ENCODE data around the gene AP3B1. TPM values are rescaled to one million over a fixed set of nuclear protein-coding genes. Genes with fewer than 3 reads are reported as not detected.

AP3B1 gene
- total and polyA plus RNA-seq, 4 donors: 26.4 to 50.4 (median 33.3) TPM

- Histone ChIP-seq H3K36me3 (ENCODE audit: control insufficient read depth in 4 of 4, insufficient read depth in 4 of 4, low read length in 4 of 4) (peaks cover 5 to 16% (median 12%) of the 10 kb centered on the region in 4 donors), H3K4me1 (ENCODE audit: control insufficient read depth in 5 of 5, insufficient read depth in 5 of 5, low read length in 5 of 5) (no peaks in the 10 kb centered on the region), H3K9ac (ENCODE audit: insufficient read depth in 1 of 2, low read length in 2 of 2) (no peak overlapping the region), H3K27ac (ENCODE audit: low read depth in 1 of 2, low read length in 1 of 2) (no peak overlapping the region), H3K4me3 (no peak overlapping the region), H3K27me3 (ENCODE audit: control insufficient read depth in 3 of 3, insufficient read depth in 3 of 3, low read length in 2 of 3) (no peaks in the 10 kb centered on the region), H3K9me3 (ENCODE audit: control insufficient read depth in 4 of 4, insufficient read depth in 3 of 4, low read length in 3 of 4) (no peaks in the 10 kb centered on the region)
- TF ChIP-seq CTCF (IDR thresholded peaks at IDR 0.05; ENCODE audit: control extremely low read depth, extremely low read depth): no peak
- ATAC-seq (ENCODE audit: insufficient read depth, low FRiP score): no peak
- WGBS, 2 donors: 76 to 78% methylated on average over 4 of the region's 4 CpGs
- DNase-seq: no peak
These were observed 191.1 kb downstream of the AP3B1 start for GRCh38 chr5:78103232-78103918.

GRCh38 chr5:78102500-78102899 is 192.0 kb downstream of the AP3B1 start:
- H3K36me3 ChIP-seq (ENCODE audit: control insufficient read depth in 4 of 4, insufficient read depth in 4 of 4, low read length in 4 of 4): peaks cover 5 to 15% (median 13%) of the 10 kb centered on the region in 4 donors
- no peak overlapping the region for H3K27ac ChIP-seq (ENCODE audit: low read depth in 1 of 2, low read length in 1 of 2)
- no peaks in the 10 kb centered on the region for H3K9me3 ChIP-seq (ENCODE audit: control insufficient read depth in 4 of 4, insufficient read depth in 3 of 4, low read length in 3 of 4)
- no peak overlapping the region for H3K9ac ChIP-seq (ENCODE audit: insufficient read depth in 1 of 2, low read length in 2 of 2)
- no peak for ATAC-seq (ENCODE audit: insufficient read depth, low FRiP score)
- no peak for DNase-seq
- no peak overlapping the region for H3K4me3 ChIP-seq
- H3K27me3 ChIP-seq (ENCODE audit: control insufficient read depth in 3 of 3, insufficient read depth in 3 of 3, low read length in 2 of 3): no peaks in the 10 kb centered on the region
- no peaks in the 10 kb centered on the region for H3K4me1 ChIP-seq (ENCODE audit: control insufficient read depth in 5 of 5, insufficient read depth in 5 of 5, low read length in 5 of 5)
- no peak for TF ChIP-seq CTCF (IDR thresholded peaks at IDR 0.05; ENCODE audit: control extremely low read depth, extremely low read depth)

GRCh38 chr5:78095125-78095524 is 199.4 kb downstream of the AP3B1 start:
- H3K36me3 ChIP-seq (ENCODE audit: control insufficient read depth in 4 of 4, insufficient read depth in 4 of 4, low read length in 4 of 4): peaks cover 8 to 14% (median 11%) of the 10 kb centered on the region in 4 donors
- ATAC-seq (ENCODE audit: insufficient read depth, low FRiP score): no peak
- H3K9me3 ChIP-seq (ENCODE audit: control insufficient read depth in 4 of 4, insufficient read depth in 3 of 4, low read length in 3 of 4): no peaks in the 10 kb centered on the region
- no peak overlapping the region for H3K27ac ChIP-seq (ENCODE audit: low read depth in 1 of 2, low read length in 1 of 2)
- H3K4me1 ChIP-seq (ENCODE audit: control insufficient read depth in 5 of 5, insufficient read depth in 5 of 5, low read length in 5 of 5): no peaks in the 10 kb centered on the region
- no peak for TF ChIP-seq CTCF (IDR thresholded peaks at IDR 0.05; ENCODE audit: control extremely low read depth, extremely low read depth)
- no peaks in the 10 kb centered on the region for H3K27me3 ChIP-seq (ENCODE audit: control insufficient read depth in 3 of 3, insufficient read depth in 3 of 3, low read length in 2 of 3)
- DNase-seq: no peak
- H3K4me3 ChIP-seq: no peak overlapping the region
- no peak overlapping the region for H3K9ac ChIP-seq (ENCODE audit: insufficient read depth in 1 of 2, low read length in 2 of 2)

GRCh38 chr5:78090002-78090401 is 204.5 kb downstream of the AP3B1 start:
- Histone ChIP-seq H3K27me3 (ENCODE audit: control insufficient read depth in 3 of 3, insufficient read depth in 3 of 3, low read length in 2 of 3) (no peaks in the 10 kb centered on the region), H3K27ac (ENCODE audit: low read depth in 1 of 2, low read length in 1 of 2) (no peak overlapping the region), H3K36me3 (ENCODE audit: control insufficient read depth in 4 of 4, insufficient read depth in 4 of 4, low read length in 4 of 4) (peaks cover 0 to 9% (median 4%) of the 10 kb centered on the region in 4 donors), H3K4me1 (ENCODE audit: control insufficient read depth in 5 of 5, insufficient read depth in 5 of 5, low read length in 5 of 5) (no peaks in the 10 kb centered on the region), H3K9me3 (ENCODE audit: control insufficient read depth in 4 of 4, insufficient read depth in 3 of 4, low read length in 3 of 4) (no peaks in the 10 kb centered on the region), H3K9ac (ENCODE audit: insufficient read depth in 1 of 2, low read length in 2 of 2) (no peak overlapping the region), H3K4me3 (no peak overlapping the region)
- DNase-seq (no peak), ATAC-seq (ENCODE audit: insufficient read depth, low FRiP score) (no peak)
- no peak for TF ChIP-seq CTCF (IDR thresholded peaks at IDR 0.05; ENCODE audit: control extremely low read depth, extremely low read depth)
- 98 to 100% methylated on average over 1 of the region's 1 CpG for WGBS, 2 donors
